ENCODE data around the gene TMEM245. TPM values are rescaled to one million over a fixed set of nuclear protein-coding genes. Genes with fewer than 3 reads are reported as not detected.

The TMEM245 gene
- total RNA-seq, 1 experiment from 2014 or later: 34.8 TPM

- ChIA-PET RAD21 (ENCODE audit: low non-redundant PET in 1 of 2, low total read pairs in 2 of 2, uncharacterized antibody in 2 of 2, unreplicated experiment in 2 of 2) (no interaction called here), POLR2A (no interaction called here), CTCF (no interaction called here)
- H3K9me2 ChIP-seq (ENCODE audit: insufficient read depth): no peaks in the 10 kb centered on the region
- H3K9me3 ChIP-seq (ENCODE audit: control insufficient read depth in 1 of 2, insufficient read depth in 1 of 2, low read depth in 1 of 2, low read length in 2 of 2): no peaks in the 10 kb centered on the region
- H3K27ac ChIP-seq (ENCODE audit: low read depth, low read length): no peak overlapping the region
- H2AFZ ChIP-seq (ENCODE audit: low read depth, low read length, poor library complexity, severe bottlenecking): no peak overlapping the region
- H3K27me3 ChIP-seq (ENCODE audit: insufficient read depth, low read length): no peaks in the 10 kb centered on the region
- no peaks in the 10 kb centered on the region for H3K4me1 ChIP-seq (ENCODE audit: control insufficient read depth in 1 of 2, insufficient read depth in 2 of 2, low read length in 2 of 2)
- intact Hi-C loops (cut with micrococcal nuclease): no loop called here
- TF ChIP-seq FOSL1 (IDR thresholded peaks at IDR 0.05; ENCODE audit: low read depth): no peak
- no peak for TF ChIP-seq SIN3A (IDR thresholded peaks at IDR 0.05; ENCODE audit: low read depth)
- no peak for TF ChIP-seq JUND (IDR thresholded peaks at IDR 0.05)
- TF ChIP-seq SP1 (IDR thresholded peaks at IDR 0.05; ENCODE audit: low read depth): no peak
- TF ChIP-seq TCF7L2 (IDR thresholded peaks at IDR 0.05; ENCODE audit: borderline replicate concordance, extremely low read depth, insufficient read depth, insufficient read length): no peak
- TF ChIP-seq ZFX (IDR thresholded peaks at IDR 0.05): no peak
- TF ChIP-seq EZH2 (IDR thresholded peaks at IDR 0.05): no peak
- TF ChIP-seq RAD21 (IDR thresholded peaks at IDR 0.05; ENCODE audit: low read depth): no peak
- TF ChIP-seq CTCF (IDR thresholded peaks at IDR 0.05 in 2 of 3, conservative IDR thresholded peaks at IDR 0.05 in 1 of 3; ENCODE audit: borderline replicate concordance in 1 of 3, insufficient read depth in 1 of 3, low read depth in 2 of 3, low read length in 2 of 3): no peak
- H3K9ac ChIP-seq (ENCODE audit: low read length): no peak overlapping the region
- peaks cover 30 to 37% of the 10 kb centered on the region in 2 experiments for H3K36me3 ChIP-seq (ENCODE audit: control insufficient read depth in 1 of 2, insufficient read depth in 2 of 2, low read length in 2 of 2)
- no TSS peak for BruUV-seq (replicated peaks)
- no peaks in the 10 kb centered on the region for H3K79me2 ChIP-seq (ENCODE audit: insufficient read depth, low read length)
- H3K4me3 ChIP-seq (replicated peaks in 1 of 2; ENCODE audit: low read depth in 1 of 2, low read length in 2 of 2): no peak overlapping the region
- ATAC-seq (no peak), DNase-seq (ENCODE audit: low read depth, low spot score) (no peak)
- H4K20me1 ChIP-seq (ENCODE audit: insufficient read depth): no peaks in the 10 kb centered on the region
- H3K4me2 ChIP-seq (ENCODE audit: low read length): no peak overlapping the region
Measured at GRCh38 chr9:109050444-109050843, 69.3 kb downstream of the TMEM245 start.

GRCh38 chr9:109048822-109049221 lies 70.9 kb downstream of the TMEM245 start:
- POLR2A ChIA-PET: no interaction called here

More at GRCh38 chr9:109048822-109049221, 70.9 kb downstream of the TMEM245 start:
- Histone ChIP-seq H3K9me2 (ENCODE audit: insufficient read depth) (no peaks in the 10 kb centered on the region), H3K4me2 (ENCODE audit: low read length) (no peak overlapping the region), H3K36me3 (ENCODE audit: control insufficient read depth in 1 of 2, insufficient read depth in 2 of 2, low read length in 2 of 2) (peaks cover 33 to 37% of the 10 kb centered on the region in 2 experiments), H2AFZ (ENCODE audit: low read depth, low read length, poor library complexity, severe bottlenecking) (no peak overlapping the region), H3K9ac (ENCODE audit: low read length) (no peak overlapping the region), H3K4me3 (replicated peaks in 1 of 2; ENCODE audit: low read depth in 1 of 2, low read length in 2 of 2) (no peak overlapping the region), H3K27me3 (ENCODE audit: insufficient read depth, low read length) (no peaks in the 10 kb centered on the region), H3K4me1 (ENCODE audit: control insufficient read depth in 1 of 2, insufficient read depth in 2 of 2, low read length in 2 of 2) (no peaks in the 10 kb centered on the region), H3K27ac (ENCODE audit: low read depth, low read length) (no peak overlapping the region), H3K79me2 (ENCODE audit: insufficient read depth, low read length) (no peaks in the 10 kb centered on the region), H3K9me3 (ENCODE audit: control insufficient read depth in 1 of 2, insufficient read depth in 1 of 2, low read depth in 1 of 2, low read length in 2 of 2) (no peaks in the 10 kb centered on the region), H4K20me1 (ENCODE audit: insufficient read depth) (no peaks in the 10 kb centered on the region)
- intact Hi-C loops (cut with micrococcal nuclease): no loop called here
- ATAC-seq (no peak), DNase-seq (ENCODE audit: low read depth, low spot score) (no peak)
- TF ChIP-seq FOSL1 (IDR thresholded peaks at IDR 0.05; ENCODE audit: low read depth) (no peak), ATF3 (IDR thresholded peaks at IDR 0.05) (no peak), ZFX (IDR thresholded peaks at IDR 0.05) (no peak), SRF (IDR thresholded peaks at IDR 0.05; ENCODE audit: low read depth) (no peak), POLR2A (IDR thresholded peaks at IDR 0.05; ENCODE audit: borderline replicate concordance, extremely low read depth, insufficient read depth, insufficient read length) (no peak), ELF1 (IDR thresholded peaks at IDR 0.05; ENCODE audit: borderline replicate concordance, low read depth) (no peak)
- CTCF ChIA-PET: no interaction called here
- RAD21 ChIA-PET (ENCODE audit: low non-redundant PET in 1 of 2, low total read pairs in 2 of 2, uncharacterized antibody in 2 of 2, unreplicated experiment in 2 of 2): no interaction called here
- no TSS peak for BruUV-seq (replicated peaks)
